ENCODE results near the gene TELO2.

Gene TELO2

DNA sequence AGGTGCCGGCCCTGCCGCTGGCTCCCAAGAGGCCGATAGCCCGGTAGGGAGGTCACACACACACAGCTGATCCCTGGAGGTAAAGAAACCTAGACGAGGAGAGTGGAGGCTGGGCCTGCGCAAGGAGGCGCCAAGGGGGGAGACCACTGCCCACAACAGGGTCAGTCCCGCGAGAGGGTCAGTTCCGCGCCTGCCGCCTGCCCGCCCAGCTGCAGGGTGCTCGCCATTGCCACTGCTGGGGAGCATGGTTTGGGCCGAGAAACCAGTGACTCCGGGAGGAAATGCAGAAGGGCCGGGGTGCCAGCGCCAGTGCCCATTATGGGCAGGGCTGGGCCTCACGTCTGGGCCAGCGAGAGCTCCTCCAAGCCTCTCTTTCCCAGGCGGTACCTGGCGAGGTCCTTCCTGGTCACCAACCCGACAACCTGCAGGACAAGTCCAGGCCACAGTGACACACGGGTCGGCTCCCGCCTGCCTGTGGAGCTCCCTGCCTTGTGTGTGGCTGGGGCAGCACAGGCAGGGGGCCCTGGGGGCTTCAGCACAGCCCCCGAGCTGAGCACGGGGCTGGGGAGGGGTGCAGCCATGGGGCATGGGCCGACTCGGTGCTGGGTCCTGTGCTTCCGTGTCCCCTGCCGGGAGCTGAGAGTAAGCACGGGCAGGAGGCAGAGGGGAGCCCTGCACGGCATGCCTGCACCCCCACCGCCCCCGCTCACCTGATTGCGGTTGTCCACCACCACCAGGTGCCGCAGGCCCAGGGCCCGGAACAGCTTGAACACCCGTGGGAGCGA is 46.7 kb upstream of the TELO2 start:
- no peak for DNase-seq (ENCODE audit: low spot score)

DNA sequence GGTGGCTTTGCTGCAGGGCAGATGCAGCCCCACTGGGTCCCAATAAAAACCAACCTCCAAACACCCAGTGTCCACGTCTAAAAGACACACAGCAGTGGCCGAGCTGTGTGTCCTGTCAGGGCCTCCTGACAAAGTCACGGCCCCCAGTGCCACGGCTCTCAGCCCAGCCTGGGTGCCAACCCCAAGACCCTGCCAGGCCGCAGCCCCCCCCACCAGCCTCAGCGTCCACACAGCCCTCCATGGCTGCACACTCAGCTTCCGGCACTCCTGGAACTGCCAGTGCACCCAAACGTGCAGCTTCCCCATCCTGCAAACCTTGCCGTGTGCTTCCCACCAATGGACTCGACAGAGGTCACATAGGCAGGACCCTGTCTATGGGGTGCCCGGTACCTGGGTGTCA is 45.2 kb upstream of the TELO2 start:
- no peak for DNase-seq (ENCODE audit: low spot score)

More for the DNA sequence above, 46.7 kb upstream of the TELO2 start:
- TF ChIP-seq, protein P1, sequence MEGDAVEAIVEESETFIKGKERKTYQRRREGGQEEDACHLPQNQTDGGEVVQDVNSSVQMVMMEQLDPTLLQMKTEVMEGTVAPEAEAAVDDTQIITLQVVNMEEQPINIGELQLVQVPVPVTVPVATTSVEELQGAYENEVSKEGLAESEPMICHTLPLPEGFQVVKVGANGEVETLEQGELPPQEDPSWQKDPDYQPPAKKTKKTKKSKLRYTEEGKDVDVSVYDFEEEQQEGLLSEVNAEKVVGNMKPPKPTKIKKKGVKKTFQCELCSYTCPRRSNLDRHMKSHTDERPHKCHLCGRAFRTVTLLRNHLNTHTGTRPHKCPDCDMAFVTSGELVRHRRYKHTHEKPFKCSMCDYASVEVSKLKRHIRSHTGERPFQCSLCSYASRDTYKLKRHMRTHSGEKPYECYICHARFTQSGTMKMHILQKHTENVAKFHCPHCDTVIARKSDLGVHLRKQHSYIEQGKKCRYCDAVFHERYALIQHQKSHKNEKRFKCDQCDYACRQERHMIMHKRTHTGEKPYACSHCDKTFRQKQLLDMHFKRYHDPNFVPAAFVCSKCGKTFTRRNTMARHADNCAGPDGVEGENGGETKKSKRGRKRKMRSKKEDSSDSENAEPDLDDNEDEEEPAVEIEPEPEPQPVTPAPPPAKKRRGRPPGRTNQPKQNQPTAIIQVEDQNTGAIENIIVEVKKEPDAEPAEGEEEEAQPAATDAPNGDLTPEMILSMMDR (IDR thresholded peaks at IDR 0.05; ENCODE audit: extremely low read depth, insufficient read depth, missing control alignments): no peak
- in situ Hi-C loops (cut with MboI; ENCODE audit: low pct_unique_long_range_greater_than_20kb, low sequenced_read_pairs, unreplicated experiment): no loop called here

DNA sequence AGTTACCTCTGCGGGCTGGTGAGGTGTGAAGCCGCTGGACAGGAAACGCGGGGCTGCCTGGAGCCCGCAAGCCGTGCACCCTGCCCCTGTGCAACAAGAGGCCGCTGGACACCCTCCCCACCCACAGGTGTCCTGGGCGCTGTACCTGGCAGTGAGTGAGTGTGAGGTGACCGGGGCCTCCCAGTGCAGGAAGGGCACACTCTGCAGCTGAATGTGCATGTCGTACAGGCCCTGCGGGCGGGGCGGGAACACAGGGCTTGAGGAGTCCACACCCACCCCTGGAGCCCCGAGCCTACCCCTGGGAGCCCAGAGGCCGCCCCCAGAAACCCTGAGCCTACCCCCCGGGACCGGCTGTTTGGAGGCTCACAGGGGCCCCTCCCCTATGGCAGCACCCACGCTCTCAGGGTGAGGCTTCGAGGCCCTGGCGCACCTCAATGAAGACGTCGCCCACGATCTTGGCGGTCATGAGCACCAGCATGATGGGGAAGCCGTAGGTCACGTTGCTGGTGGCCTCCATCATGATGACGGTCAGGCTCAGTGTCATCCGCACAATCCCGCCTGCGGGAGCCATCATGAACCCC is 44.5 kb upstream of the TELO2 start:
- DNase-seq (ENCODE audit: low spot score): no peak

More for the DNA sequence above, 45.2 kb upstream of the TELO2 start:
- in situ Hi-C loops (cut with MboI; ENCODE audit: low pct_unique_long_range_greater_than_20kb, low sequenced_read_pairs, unreplicated experiment): no loop called here
- TF ChIP-seq, protein P1 (IDR thresholded peaks at IDR 0.05; ENCODE audit: extremely low read depth, insufficient read depth, missing control alignments): no peak

DNA sequence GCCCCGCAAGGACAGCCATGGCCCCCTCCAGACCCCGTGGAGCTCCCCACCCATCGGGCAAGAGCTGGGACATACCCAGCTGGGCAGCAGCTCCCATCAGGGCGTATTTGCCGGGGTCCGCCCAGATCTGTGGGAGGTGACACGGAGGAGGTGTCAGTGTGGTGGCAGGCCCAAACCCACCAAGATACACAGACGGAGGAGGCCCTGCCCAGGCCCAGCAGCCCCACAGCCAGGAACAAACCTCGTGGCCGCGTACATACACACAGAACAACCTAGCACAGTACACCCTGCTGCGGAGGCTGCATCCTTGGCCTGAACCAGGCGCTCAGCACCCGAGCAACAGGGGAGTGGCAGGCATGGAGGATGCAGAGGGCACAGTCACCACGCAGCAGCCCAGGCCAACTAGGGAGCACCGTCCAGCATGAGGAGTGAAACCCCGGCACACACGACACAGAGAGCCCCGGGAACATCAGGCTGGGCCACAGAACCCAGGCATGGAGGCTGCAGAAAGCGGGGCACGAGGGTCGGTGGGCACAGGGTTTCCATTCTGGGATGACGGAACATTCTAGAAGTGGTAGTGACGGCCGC is 43.9 kb upstream of the TELO2 start:
- in situ Hi-C loops (cut with MboI; ENCODE audit: low pct_unique_long_range_greater_than_20kb, low sequenced_read_pairs, unreplicated experiment): no loop called here
- no peak for DNase-seq (ENCODE audit: low spot score)
- TF ChIP-seq, protein P1 (IDR thresholded peaks at IDR 0.05; ENCODE audit: extremely low read depth, insufficient read depth, missing control alignments): no peak

More for the DNA sequence above, 44.5 kb upstream of the TELO2 start:
- in situ Hi-C loops (cut with MboI; ENCODE audit: low pct_unique_long_range_greater_than_20kb, low sequenced_read_pairs, unreplicated experiment): no loop called here
- TF ChIP-seq, protein P1 (IDR thresholded peaks at IDR 0.05; ENCODE audit: extremely low read depth, insufficient read depth, missing control alignments): no peak

- in situ Hi-C loops (cut with MboI; ENCODE audit: low pct_unique_long_range_greater_than_20kb, low sequenced_read_pairs, unreplicated experiment): no loop called here
- TF ChIP-seq, protein P1 (IDR thresholded peaks at IDR 0.05; ENCODE audit: extremely low read depth, insufficient read depth, missing control alignments): no peak
These were observed 42.9 kb upstream of the TELO2 start for GRCh38 chr16:1450218-1450617.

DNA sequence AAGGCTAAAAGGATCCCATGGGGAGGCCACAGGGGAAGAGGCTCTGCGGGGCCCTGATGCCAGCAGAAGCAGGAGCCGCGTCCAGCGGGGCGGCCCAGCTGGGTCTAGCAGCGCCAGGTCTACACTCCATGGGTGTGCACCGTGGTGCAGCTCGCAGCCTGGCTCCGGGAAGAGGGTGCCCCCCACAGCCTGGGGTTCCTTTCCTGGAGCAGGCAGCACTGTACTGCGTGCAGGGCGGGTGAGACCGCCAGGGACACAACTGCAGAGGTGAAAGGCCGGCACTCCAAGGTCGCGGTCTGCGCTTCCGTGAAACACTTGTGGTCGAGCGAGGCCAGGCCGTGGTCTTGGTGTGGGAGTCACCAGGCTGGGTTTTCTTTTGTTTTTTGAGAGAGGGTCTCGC is 42.3 kb upstream of the TELO2 start:
- DNase-seq (ENCODE audit: low spot score): no peak
- in situ Hi-C loops (cut with MboI; ENCODE audit: low pct_unique_long_range_greater_than_20kb, low sequenced_read_pairs, unreplicated experiment): no loop called here
- TF ChIP-seq, protein P1 (IDR thresholded peaks at IDR 0.05; ENCODE audit: extremely low read depth, insufficient read depth, missing control alignments): no peak

More at GRCh38 chr16:1450218-1450617, 42.9 kb upstream of the TELO2 start:
- no peak for DNase-seq (ENCODE audit: low spot score)

All from GM13977 (cell line).